Stimulated activated CD4-positive, alpha-beta T cell treated with anti-CD3 and anti-CD28 coated beads, Interleukin-12 subunit alpha, Interleukin-12 subunit beta, amount 100 ng/mL, for 48 hours (primary cell): ENCODE data around the gene KLHL35.

ENCODE experiments used
- DNase-seq, 3 donors: peaks; one replicate each; pipeline ENCODE4 v3.0.0-alpha.2; 2020; ENCODE audit warnings: low read depth in 2 of 3, low spot score in 1 of 3

KLHL35 gene

GRCh38 chr11:75432911-75433321, at the start of gene KLHL35:
Gene KLHL35 (minus strand): TSS chr11:75433203. CDS start chr11:75430629, 2,574 bp downstream.
- no peak for DNase-seq

- DNase-seq: no peak
Measured at GRCh38 chr11:75481922-75482606, 49.1 kb upstream of the KLHL35 start.

- no peak for DNase-seq
Measured at GRCh38 chr11:75481223-75481921, 48.4 kb upstream of the KLHL35 start.

- no peak for DNase-seq
Measured at GRCh38 chr11:75480185-75481175, 47.5 kb upstream of the KLHL35 start.

- DNase-seq: no peak
Measured at GRCh38 chr11:75479597-75480145, 46.7 kb upstream of the KLHL35 start.

GRCh38 chr11:75478783-75479596, 46.0 kb upstream of the KLHL35 start:
- DNase-seq: no peak

GRCh38 chr11:75477614-75477935, 44.6 kb upstream of the KLHL35 start:
- DNase-seq: no peak

GRCh38 chr11:75476739-75477613, 44.0 kb upstream of the KLHL35 start:
- DNase-seq: no peak

- no peak for DNase-seq
Measured at GRCh38 chr11:75475767-75476650, 43.0 kb upstream of the KLHL35 start.

GRCh38 chr11:75474878-75475766, 42.1 kb upstream of the KLHL35 start:
- DNase-seq: peak; percentile 19 to 43 (median 39)

GRCh38 chr11:75474240-75474639, 41.2 kb upstream of the KLHL35 start:
- no peak for DNase-seq

GRCh38 chr11:75473684-75474083, 40.7 kb upstream of the KLHL35 start:
- DNase-seq: no peak

- no peak for DNase-seq
Measured at GRCh38 chr11:75472081-75472732, 39.2 kb upstream of the KLHL35 start.

- DNase-seq: no peak
Measured at GRCh38 chr11:75471176-75471973, 38.4 kb upstream of the KLHL35 start.

GRCh38 chr11:75470476-75471080, 37.6 kb upstream of the KLHL35 start:
- DNase-seq: no peak
